Articular chondrocyte of knee joint (primary cell): ENCODE results near the gene SH2D3A. TPM values are rescaled to one million over a fixed set of nuclear protein-coding genes. Genes with fewer than 3 reads are reported as not detected.

ENCODE experiments used
- total RNA-seq: library from RNA; depleted of rRNA; stranded (reverse); fragments of >200 nt; gene quantifications from 2 replicates; pipeline ENCODE4 v1.2.3, GENCODE V29; 2012

The SH2D3A gene
- total RNA-seq: not detected in 2 replicates

GRCh38 chr19:6767357-6768235, at the start of gene SH2D3A:
SH2D3A (minus strand) TSS chr19:6767435; CDS start chr19:6763748, 3,687 bp downstream.

DNA sequence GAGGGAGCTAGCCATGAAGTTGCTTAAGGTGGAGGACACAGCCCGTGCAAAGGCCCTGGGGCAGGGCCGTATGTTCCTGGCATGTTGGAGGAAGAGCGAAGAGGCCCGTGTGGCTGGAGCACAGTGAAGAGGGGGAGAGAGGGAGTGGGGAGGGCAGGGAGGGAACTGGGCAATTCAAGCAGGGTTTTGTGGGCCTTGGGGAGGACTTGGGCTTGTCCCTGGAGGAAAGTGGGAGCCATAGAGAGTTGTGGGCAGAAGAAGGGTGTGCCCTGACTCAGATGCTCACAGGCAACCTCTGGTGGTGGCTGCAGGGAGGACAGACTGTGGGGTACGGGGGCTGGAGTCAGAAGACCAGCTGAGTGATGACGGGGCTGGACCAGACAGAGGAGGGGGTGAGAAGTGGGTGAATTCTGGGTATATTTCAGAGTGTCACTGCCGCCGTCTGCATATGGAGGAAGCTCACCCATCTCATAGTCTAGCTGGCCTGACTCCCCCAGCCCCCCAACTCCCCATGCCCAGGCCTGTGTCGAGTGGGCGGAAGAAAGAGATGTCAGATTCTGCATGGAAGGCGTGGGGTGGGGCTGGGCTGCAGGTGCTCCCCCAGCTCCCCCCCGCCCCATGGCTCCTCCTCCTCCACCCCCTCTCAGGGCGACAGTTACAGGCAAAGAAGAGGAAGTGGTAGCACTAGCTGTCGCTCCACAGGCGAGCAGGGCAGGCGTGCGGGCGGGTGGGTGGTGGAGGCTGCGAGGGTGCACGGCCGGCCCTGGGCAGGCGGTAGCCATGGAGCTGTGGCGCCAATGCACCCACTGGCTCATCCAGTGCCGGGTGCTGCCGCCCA, 5.0 kb upstream of the SH2D3A start, which contains the start of gene VAV1:
TSS of gene VAV1 (plus strand) at position 681 of the 838 bp plus-strand sequence. CDS start at position 781, 100 bp downstream.

DNA sequence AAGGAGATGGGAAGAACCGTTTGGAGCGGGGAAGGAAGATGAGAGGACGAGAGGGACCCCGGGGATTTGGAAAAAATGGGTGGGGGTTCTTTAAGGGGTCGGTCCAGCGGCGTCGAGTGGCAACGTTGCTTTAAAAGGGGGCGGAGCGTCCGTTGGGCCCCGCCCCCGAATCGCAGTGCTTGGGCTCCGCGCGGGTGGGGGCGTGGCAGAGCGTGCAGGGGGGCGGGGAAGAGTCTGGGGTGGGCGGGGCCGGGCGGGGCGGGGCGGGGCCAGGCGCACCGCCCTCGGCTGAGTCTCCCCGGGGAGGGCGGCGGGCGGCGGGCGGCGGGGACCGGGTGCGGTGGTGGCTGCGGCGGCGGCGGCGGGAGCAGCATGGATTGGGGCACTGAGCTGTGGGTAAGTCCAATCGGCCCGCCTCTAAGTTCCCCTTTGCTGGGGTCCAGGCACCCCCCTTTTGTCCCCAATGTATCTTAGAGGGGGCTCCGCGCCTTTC, 27.8 kb downstream of the SH2D3A start, which contains the start of gene TRIP10:
TSS of gene TRIP10 (plus strand) at position 291 of the 493 bp plus-strand sequence. CDS start at position 373, 82 bp downstream.

GRCh38 chr19:6737284-6737872, 29.9 kb downstream of the SH2D3A start, which contains the start of gene GPR108:
GPR108 (minus strand) TSS chr19:6737580; CDS start chr19:6737576, 4 bp downstream.

GRCh38 chr19:6720369-6721137, 46.7 kb downstream of the SH2D3A start, which contains the start of gene C3:
C3 (minus strand) TSS chr19:6720650; CDS start chr19:6720589, 61 bp downstream.

Other genes starting within 250 kb of the SH2D3A start
- gene TNFSF9, start 236.4 kb downstream of the SH2D3A start, total RNA-seq: 2.6 and 5.4 TPM in 2 replicates
- gene CD70, start 176.3 kb downstream of the SH2D3A start, total RNA-seq: 4.2 TPM in 1 of 2 replicates, not detected in the other
- gene TNFSF14, start 97.3 kb downstream of the SH2D3A start, total RNA-seq: not detected in 2 replicates
- 5.4 and 14.7 TPM in 2 replicates for gene C3, start 46.8 kb downstream of the SH2D3A start, total RNA-seq
- gene GPR108, start 29.9 kb downstream of the SH2D3A start, total RNA-seq: 45.1 and 45.2 TPM in 2 replicates
- gene TRIP10, start 27.8 kb downstream of the SH2D3A start, total RNA-seq: 49.4 and 52.0 TPM in 2 replicates
- not detected in 2 replicates for gene VAV1, start 5.3 kb upstream of the SH2D3A start, total RNA-seq
- gene ADGRE1, start 120.1 kb upstream of the SH2D3A start, total RNA-seq: not detected in 2 replicates